HG02759 (cell line): ENCODE measurements around the gene NENF.
"Not testable (repeated sequence)": the region's sequence is repeated elsewhere in the genome, so short reads cannot be mapped to it uniquely, and the experiment has no call there.

Experiments used
- ATAC-seq: cut with Tn5 transposase; IDR thresholded peaks from one replicate; pipeline ENCODE4 v1.9.1; 2021; ENCODE audit warnings: mild to moderate bottlenecking, moderate library complexity; ENCODE audit not compliant: unreplicated experiment

NENF gene

GRCh38 chr1:212432661-212433576 is at the start of gene NENF:
Gene NENF, plus strand, starts transcription at chr1:212432920. Its CDS starts 24 bp downstream, at chr1:212432944.
- peak; percentile 99 for ATAC-seq

DNA sequence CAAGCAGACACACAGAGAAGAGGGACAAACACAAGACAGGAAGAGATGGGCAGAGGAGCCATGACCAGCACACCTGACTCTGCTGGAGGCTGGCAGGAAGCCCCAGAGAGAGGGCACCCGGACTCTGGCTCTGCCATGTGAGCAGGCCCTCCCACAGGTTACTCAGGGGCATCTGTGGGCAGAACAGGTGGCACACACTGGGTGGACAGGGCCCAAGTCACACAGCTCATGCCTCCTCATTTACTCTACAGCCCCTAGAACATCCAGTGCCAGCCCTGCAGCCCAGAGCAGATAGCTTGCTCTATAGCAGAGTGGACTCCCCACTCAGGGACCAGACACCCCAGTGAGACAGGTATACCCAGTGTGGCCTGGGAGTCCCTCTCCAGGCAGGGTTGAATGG is 46.7 kb upstream of the NENF start:
- no peak for ATAC-seq

DNA sequence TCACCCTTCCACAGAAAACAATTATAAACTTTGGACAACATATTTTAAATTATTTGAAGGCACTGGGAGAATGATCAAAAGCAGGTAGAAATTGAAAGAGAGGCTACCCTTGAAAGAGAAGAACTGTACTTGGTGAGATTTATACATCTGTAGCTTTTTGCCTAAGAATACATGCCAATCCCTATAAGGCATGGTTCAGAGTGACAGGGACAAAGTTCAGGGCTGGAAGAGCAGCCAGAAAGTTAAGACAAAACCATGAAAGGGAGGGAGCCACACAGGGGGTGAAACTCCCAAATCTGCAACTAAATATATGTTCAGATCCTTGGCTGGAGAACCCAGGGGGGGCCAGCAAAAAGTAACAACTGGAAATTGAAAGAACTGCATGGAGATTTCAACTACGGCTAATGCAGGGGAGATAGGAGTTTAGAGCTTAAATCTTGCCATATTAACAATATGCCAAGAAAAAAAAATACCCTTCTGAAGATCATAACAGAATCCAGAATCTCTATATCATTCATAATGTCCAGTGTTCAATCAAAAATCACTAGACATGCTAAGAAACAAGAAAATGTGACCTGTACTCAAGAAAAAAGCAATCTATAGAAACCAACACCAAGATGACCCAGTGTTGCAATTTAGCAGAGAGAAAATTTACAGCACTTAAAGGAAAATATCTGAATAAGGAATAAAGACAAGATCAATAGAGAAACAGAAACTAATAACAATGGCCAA is 43.6 kb upstream of the NENF start:
- ATAC-seq = no peak

DNA sequence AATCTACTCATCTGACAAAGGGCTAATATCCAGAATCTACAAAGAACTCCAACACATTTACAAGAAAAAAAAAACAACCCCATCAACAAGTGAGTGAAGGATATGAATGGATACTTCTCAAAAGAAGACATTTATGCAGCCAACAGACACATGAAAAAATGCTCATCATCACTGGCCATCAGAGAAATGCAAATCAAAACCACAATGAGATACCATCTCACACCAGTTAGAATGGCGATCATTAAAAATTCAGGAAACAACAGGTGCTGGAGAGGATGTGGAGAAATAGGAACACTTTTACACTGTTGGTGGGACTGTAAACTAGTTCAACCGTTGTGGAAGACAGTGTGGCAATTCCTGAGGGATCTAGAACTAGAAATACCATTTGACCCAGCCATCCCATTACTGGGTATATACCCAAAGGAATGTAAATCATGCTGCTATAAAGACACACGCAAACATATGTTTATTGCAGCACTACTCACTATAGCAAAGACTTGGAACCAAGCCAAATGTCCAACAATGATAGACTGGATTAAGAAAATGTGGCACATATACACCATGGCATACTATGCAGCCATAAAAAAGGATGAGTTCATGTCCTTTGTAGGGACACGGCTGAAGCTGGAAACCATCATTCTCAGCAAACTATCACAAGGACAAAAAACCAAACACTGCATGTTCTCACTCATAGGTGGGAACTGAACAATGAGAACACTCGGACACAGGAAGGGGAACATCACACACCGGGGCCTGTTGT is 36.9 kb upstream of the NENF start:
- ATAC-seq = not testable (repeated sequence)

DNA sequence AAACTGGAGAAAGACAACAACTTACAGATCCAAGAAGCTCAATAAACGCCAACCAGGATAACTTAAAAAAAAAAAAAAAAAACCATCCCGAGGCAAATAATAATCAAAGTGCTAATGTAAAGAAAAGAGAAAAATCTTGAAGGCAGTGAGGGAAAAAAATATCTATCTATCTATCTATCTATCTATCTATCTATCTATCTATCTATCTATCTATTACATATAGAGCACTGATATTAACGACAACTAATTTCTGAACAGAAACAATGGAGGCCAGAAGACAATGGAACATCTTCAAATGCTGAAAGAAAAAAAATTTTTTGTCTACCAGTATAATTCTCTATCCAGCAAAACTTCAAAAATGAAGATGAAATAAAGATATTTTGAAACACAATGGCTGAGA is 36.1 kb upstream of the NENF start:
- no peak for ATAC-seq

DNA sequence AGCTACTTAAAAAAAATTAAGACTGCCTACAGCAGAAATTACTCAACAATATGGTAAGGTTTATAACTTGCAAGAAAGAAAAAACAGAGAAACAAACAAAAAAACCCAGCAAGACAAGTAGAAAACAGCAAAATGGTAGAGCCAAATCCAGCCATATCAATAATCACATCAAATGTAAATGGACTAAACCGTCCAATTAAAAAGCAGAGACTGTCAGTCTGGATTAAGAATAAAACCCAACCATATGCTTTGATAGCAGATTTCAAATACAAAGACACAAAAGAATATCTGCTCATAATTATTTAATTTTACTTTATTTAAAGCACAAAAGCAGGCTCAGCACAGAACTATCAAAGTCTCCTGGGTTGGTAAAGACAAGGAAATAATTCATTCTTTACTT is 35.5 kb upstream of the NENF start:
- ATAC-seq = no peak

DNA sequence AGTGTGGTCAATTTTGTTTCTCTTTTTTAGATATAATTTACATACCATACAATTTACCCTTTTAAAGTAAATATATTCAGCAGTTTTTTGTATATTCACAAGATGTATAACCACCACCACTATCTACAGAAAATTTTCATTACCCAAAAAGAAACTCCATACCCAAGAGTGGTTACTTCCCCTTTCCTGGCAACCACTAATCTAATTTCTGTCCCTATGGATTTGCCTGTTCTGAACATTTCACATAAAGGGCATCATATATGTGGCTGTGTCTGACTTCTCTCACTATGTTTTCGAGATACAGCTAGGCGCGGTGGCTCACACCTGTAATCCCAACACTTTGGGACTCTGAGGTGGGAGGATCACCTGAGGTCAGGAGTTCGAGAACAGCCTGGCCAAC is 31.7 kb upstream of the NENF start:
- ATAC-seq = no peak

GRCh38 chr1:212401838-212402582 is 30.7 kb upstream of the NENF start:
- no peak for ATAC-seq

DNA sequence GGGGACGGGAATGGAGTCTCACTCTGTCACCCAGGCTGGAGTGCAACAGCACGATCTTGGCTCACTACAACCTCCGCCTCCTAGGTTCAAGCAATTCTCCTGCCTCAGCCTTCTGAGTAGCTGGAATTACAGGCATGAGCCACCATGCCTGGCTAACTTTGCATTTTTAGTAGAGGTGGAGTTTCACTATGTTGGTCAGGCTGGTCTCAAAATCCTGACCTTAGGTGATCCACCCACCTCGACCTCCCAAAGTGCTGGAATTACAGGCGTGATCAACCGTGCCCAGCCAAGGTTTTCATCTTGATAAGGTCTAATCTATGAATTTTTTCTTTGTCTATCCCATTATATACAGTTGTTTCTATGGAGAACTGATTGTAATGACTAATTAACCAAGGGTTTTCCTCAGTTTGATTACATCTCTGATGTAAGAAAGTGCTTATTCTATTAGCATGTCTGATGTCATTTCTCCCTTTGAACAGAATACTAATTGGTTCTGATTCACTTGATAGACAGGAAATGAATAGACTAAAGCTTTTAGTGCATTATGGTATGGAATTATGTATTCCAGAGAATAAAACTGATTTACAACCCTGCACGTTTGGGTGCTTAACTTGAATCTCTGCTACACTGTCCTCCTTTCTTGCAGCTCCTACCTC is 29.9 kb upstream of the NENF start:
- no peak for ATAC-seq

GRCh38 chr1:212410231-212410820 is 22.4 kb upstream of the NENF start:
- ATAC-seq = no peak

GRCh38 chr1:212412374-212412773 is 20.3 kb upstream of the NENF start:
- no peak for ATAC-seq

- ATAC-seq = peak; percentile 6
These were observed 18.8 kb upstream of the NENF start for GRCh38 chr1:212413902-212414327.

- ATAC-seq = peak; percentile 97
These were observed 18.2 kb upstream of the NENF start, which contains the start of gene PACC1 for GRCh38 chr1:212414328-212415106. Gene PACC1, minus strand, starts transcription at chr1:212414886. Its CDS starts 129 bp downstream, at chr1:212414757.

DNA sequence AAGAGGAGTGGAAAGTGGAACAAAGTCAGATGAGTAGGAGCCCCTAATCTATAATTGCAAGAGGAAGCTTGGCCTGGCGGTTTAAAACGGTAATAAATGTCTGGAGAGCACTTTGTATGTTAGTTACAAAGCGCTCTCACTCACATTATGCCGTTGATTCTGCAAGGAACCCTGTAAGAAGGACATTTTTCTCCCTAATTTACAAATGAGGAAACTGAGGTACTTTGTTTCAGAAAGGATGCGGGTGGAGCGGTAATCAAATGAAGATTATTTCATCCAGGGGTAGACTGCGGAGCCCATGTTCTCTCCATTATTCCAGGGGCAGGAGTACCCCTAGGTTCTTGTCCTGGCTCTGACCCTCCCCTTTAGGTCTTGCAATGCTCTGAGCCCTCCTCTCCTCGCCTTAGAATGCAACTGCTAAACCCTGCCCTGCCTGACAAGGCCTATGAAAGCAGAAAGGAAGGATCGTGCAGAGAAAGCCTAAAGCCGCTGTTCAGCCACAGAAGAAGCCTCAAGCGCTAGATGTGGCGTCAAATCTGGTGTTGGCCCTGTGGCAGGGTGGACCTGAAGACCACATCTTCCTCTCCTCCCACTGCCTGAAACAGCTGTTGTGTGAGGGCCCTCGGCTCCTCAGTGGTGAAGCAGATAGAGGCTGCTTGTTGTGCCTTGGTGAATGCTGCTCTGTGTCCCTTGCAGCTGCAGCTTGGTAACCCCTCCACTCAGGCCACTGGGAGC is 17.4 kb upstream of the NENF start:
- ATAC-seq = no peak

DNA sequence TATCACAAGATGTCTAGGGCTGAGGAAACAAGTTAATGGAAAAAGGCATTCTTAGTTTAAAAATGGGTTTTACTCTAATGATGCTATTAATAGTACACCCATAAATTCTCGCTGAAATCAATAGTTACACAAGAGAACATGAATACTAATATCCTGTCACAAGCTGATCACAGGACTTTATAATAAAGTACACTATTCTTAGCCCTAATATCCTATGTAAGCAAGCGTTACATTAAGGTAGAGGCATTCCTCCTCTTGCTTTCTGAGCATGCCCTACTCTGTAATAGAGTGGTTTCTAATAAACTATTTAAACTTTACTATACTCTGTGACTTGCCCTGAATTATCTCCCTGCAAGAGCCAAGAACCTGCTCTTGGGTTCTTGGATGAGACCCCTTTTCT is 11.6 kb upstream of the NENF start:
- no peak for ATAC-seq

DNA sequence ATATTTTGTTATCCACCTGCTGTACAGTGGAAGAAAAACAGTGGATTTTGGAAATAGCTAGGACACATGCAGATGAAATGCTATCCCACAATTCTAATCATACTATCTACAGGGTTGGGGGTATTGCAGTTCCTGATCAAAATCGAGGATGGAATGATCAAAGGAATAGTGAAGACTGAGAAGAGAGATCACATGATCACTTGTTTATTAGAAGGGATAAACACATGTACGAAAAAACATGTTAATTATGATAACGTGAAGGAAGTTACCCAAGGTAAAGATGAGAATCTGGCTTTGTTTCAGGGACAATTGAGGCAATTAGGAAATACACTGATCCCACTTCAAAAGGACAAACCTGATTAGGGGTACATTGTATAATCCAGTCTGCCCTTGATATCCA is 8.8 kb upstream of the NENF start:
- no peak for ATAC-seq

DNA sequence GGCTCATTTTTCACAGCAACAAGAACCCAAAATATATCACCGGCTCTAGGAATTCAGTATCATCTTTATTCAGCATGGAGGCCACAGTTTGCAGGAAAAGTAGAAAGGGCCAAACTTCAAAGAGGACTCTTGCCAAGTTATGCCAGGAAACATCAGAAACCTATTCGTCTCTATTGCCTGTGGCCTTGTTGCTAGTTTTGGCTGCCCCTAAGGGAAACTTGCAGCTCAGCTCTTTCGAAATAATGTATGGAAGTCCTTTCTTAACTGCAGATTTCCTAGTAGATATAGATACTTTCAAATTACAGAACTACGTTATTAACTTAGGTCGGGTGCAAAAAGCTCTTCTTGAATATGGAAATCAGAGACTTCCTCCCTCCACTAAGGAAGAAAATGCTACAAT is 4.2 kb upstream of the NENF start:
- ATAC-seq = no peak

- no peak for ATAC-seq
These were observed 2.3 kb upstream of the NENF start for GRCh38 chr1:212430416-212430815.
